Measurements from ENCODE around the gene CCP110. TPM values are rescaled to one million over a fixed set of nuclear protein-coding genes. Genes with fewer than 3 reads are reported as not detected.
A peak's percentile ranks its signal among the peaks of the same experiment; 100 is the strongest.

The CCP110 gene
- total and polyA plus RNA-seq, 2 experiments from 2014 or later: 10.7 to 20.9 TPM

- peak overlapping the region; percentile 77 for H3K4me3 ChIP-seq
- H3F3A ChIP-seq (replicated peaks; ENCODE audit: low read depth): no peaks in the 10 kb centered on the region
- no peaks in the 10 kb centered on the region for H3K27me3 ChIP-seq (ENCODE audit: insufficient read depth)
- H3K79me2 ChIP-seq (replicated peaks; ENCODE audit: insufficient read depth): peaks cover 45% of the 10 kb centered on the region
- Mint-ChIP-seq H3K27ac (no peak overlapping the region), H3K4me1 (peaks cover 31% of the 10 kb centered on the region), H3K4me3 (peak overlapping the region; percentile 97), H3K27me3 (ENCODE audit: insufficient read depth, low read depth, poor library complexity) (peaks cover 3% of the 10 kb centered on the region), H3K9me3 (no peaks in the 10 kb centered on the region), H3K36me3 (ENCODE audit: low read depth) (peaks cover 9% of the 10 kb centered on the region; the same call in 2 of the 3 replicates)
- H3K36me3 ChIP-seq (ENCODE audit: insufficient read depth): peaks cover 7% of the 10 kb centered on the region; the same call in 1 of the 2 replicates
- ATAC-seq (no peak), DNase-seq (ENCODE audit: low spot score) (no peak)
- peak overlapping the region; percentile 87; the same call in 1 of the 2 replicates for H3K27ac ChIP-seq (ENCODE audit: low read depth)
- TF ChIP-seq, protein P1, sequence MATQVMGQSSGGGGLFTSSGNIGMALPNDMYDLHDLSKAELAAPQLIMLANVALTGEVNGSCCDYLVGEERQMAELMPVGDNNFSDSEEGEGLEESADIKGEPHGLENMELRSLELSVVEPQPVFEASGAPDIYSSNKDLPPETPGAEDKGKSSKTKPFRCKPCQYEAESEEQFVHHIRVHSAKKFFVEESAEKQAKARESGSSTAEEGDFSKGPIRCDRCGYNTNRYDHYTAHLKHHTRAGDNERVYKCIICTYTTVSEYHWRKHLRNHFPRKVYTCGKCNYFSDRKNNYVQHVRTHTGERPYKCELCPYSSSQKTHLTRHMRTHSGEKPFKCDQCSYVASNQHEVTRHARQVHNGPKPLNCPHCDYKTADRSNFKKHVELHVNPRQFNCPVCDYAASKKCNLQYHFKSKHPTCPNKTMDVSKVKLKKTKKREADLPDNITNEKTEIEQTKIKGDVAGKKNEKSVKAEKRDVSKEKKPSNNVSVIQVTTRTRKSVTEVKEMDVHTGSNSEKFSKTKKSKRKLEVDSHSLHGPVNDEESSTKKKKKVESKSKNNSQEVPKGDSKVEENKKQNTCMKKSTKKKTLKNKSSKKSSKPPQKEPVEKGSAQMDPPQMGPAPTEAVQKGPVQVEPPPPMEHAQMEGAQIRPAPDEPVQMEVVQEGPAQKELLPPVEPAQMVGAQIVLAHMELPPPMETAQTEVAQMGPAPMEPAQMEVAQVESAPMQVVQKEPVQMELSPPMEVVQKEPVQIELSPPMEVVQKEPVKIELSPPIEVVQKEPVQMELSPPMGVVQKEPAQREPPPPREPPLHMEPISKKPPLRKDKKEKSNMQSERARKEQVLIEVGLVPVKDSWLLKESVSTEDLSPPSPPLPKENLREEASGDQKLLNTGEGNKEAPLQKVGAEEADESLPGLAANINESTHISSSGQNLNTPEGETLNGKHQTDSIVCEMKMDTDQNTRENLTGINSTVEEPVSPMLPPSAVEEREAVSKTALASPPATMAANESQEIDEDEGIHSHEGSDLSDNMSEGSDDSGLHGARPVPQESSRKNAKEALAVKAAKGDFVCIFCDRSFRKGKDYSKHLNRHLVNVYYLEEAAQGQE (IDR thresholded peaks at IDR 0.05; ENCODE audit: unreplicated experiment): no peak
- TF ChIP-seq POLR2AphosphoS5 (IDR thresholded peaks at IDR 0.05; ENCODE audit: low read depth) (no peak), STAT1 (IDR thresholded peaks at IDR 0.05; ENCODE audit: unreplicated experiment) (no peak), ETS1 (IDR thresholded peaks at IDR 0.05) (no peak), CTCF (conservative IDR thresholded peaks at IDR 0.05; ENCODE audit: low read depth in 2 of 2) (no peak), EZH2phosphoT487 (IDR thresholded peaks at IDR 0.05; ENCODE audit: unreplicated experiment) (no peak), ZNF114 (CRISPR knock-in tag; IDR thresholded peaks at IDR 0.05) (no peak), JUNB (IDR thresholded peaks at IDR 0.05; ENCODE audit: unreplicated experiment) (no peak), CREB1 (CRISPR knock-in tag; IDR thresholded peaks at IDR 0.05; ENCODE audit: low read depth) (no peak), EZH2 (IDR thresholded peaks at IDR 0.05; ENCODE audit: low read depth, unreplicated experiment) (no peak), ZNF462 (CRISPR knock-in tag; IDR thresholded peaks at IDR 0.05) (no peak), NANOG (IDR thresholded peaks at IDR 0.05; ENCODE audit: borderline replicate concordance) (no peak), ZNF331 (CRISPR knock-in tag; IDR thresholded peaks at IDR 0.05; ENCODE audit: low read depth) (no peak)
- H3K4me1 ChIP-seq (ENCODE audit: insufficient read depth): peaks cover 30% of the 10 kb centered on the region
- peak overlapping the region; percentile 84 for H3K4me2 ChIP-seq
- H4K20me1 ChIP-seq (replicated peaks; ENCODE audit: insufficient read depth): peaks cover 7% of the 10 kb centered on the region; the same call in 1 of the 2 replicates
- peak overlapping the region; percentile 66 for H2AFZ ChIP-seq
- no peaks in the 10 kb centered on the region for H3K9me2 ChIP-seq (ENCODE audit: insufficient read depth)
These were observed 544 bp downstream of the CCP110 start for GRCh38 chr16:19524356-19524615.

All from GM23338 (cell line).